Naive thymus-derived CD4-positive, alpha-beta T cell (primary cell): ENCODE results near the gene PDE9A. TPM values are rescaled to one million over a fixed set of nuclear protein-coding genes. Genes with fewer than 3 reads are reported as not detected.
A peak's percentile ranks its signal among the peaks of the same experiment; 100 is the strongest.

Source experiments
- ATAC-seq: fragments of 150-1000 bp; cut with Tn5 transposase; 2 replicates; pipeline ENCODE4 v1.10.0; 2021; ENCODE audit warnings: mild to moderate bottlenecking, moderate library complexity
- CTCF ChIA-PET: fragments of 350-600 bp; sonication (Branson Sonifier 250); formaldehyde crosslinking; loops from one replicate; lab custom pipeline; 2021; ENCODE audit warnings: antibody characterized with exemption; lab: Charles Lee
- POLR2A ChIA-PET: fragments of 350-600 bp; sonication (Branson Sonifier 250); formaldehyde crosslinking; loops from one replicate; lab custom pipeline; 2021; ENCODE audit warnings: antibody characterized with exemption, inconsistent platforms; lab: Charles Lee
- DNase-seq, 9 donors: peaks; one replicate each; pipeline versions ENCODE4 v3.0.0 to v3.0.0-alpha.2; 2020 to 2022; ENCODE audit warnings: mixed read lengths in 1 of 9
- H3K27ac ChIP-seq: one replicate; pipeline ENCODE4 v1.7.0; 2013; ENCODE audit warnings: mild to moderate bottlenecking, low read depth, low read length, moderate library complexity
- H3K27me3 ChIP-seq, 2 donors: one replicate each; pipeline ENCODE4 v1.7.0; 2013; ENCODE audit warnings: low read length in 2 of 2, mild to moderate bottlenecking in 2 of 2, moderate library complexity in 2 of 2; ENCODE audit not compliant: control insufficient read depth in 2 of 2, insufficient read depth in 2 of 2
- H3K36me3 ChIP-seq, 3 experiments: 1 replicate in 2 of 3; 2 replicates in 1 of 3; pipeline ENCODE4 v1.7.0; 2013; ENCODE audit warnings: low read length in 3 of 3, mild to moderate bottlenecking in 3 of 3, moderate library complexity in 1 of 3; ENCODE audit not compliant: insufficient read depth in 3 of 3, control insufficient read depth in 2 of 3
- H3K4me1 ChIP-seq, 2 donors: one replicate each; pipeline ENCODE4 v1.7.0; 2013; ENCODE audit warnings: low read length in 2 of 2, mild to moderate bottlenecking in 2 of 2, moderate library complexity in 1 of 2; ENCODE audit not compliant: control insufficient read depth in 2 of 2, insufficient read depth in 2 of 2
- H3K4me3 ChIP-seq: 2 replicates; pipeline ENCODE4 v1.7.0; 2013; ENCODE audit warnings: mild to moderate bottlenecking, low read length
- H3K9me3 ChIP-seq, 3 experiments: 1 replicate in 2 of 3; 2 replicates in 1 of 3; pipeline ENCODE4 v1.7.0; 2013; ENCODE audit warnings: low read length in 3 of 3; ENCODE audit not compliant: control insufficient read depth in 2 of 3
- H3K27ac Mint-ChIP-seq, 9 donors: one replicate each; pipeline ENCODE4 v1.8.0; 2020 to 2022; ENCODE audit warnings: mixed read lengths in 9 of 9, mild to moderate bottlenecking in 8 of 9, moderate library complexity in 5 of 9, inconsistent platforms in 2 of 9
- H3K27me3 Mint-ChIP-seq, 5 donors: one replicate each; pipeline ENCODE4 v1.8.0; 2021 to 2022; ENCODE audit warnings: mixed read lengths in 5 of 5, mild to moderate bottlenecking in 1 of 5
- H3K36me3 Mint-ChIP-seq, 5 donors: one replicate each; pipeline ENCODE4 v1.8.0; 2020 to 2022; ENCODE audit warnings: mixed read lengths in 5 of 5, mild to moderate bottlenecking in 3 of 5, inconsistent platforms in 1 of 5
- H3K4me1 Mint-ChIP-seq, 7 donors: one replicate each; pipeline ENCODE4 v1.8.0; 2020 to 2022; ENCODE audit warnings: mixed read lengths in 7 of 7, mild to moderate bottlenecking in 3 of 7, inconsistent platforms in 1 of 7
- H3K4me3 Mint-ChIP-seq, 10 donors: one replicate each; pipeline ENCODE4 v1.8.0; 2020 to 2022; ENCODE audit warnings: mild to moderate bottlenecking in 10 of 10, mixed read lengths in 10 of 10, moderate library complexity in 6 of 10, inconsistent platforms in 2 of 10
- H3K9me3 Mint-ChIP-seq, 11 donors: one replicate each; pipeline ENCODE4 v1.8.0; 2020 to 2022; ENCODE audit warnings: mixed read lengths in 11 of 11, mild to moderate bottlenecking in 4 of 11, inconsistent platforms in 1 of 11, moderate library complexity in 1 of 11
- intact Hi-C, 2 donors: fragments of 100-400 bp; cut with micrococcal nuclease; formaldehyde crosslinking; loops; one replicate each; pipeline ENCODE4 v1.15.1; 2023
- polyA plus RNA-seq, 2 donors: library from polyadenylated mRNA; unstranded; fragments of 300-500 nt; fragmentation: Illumina TruSeq; gene quantifications; one replicate each; pipeline ENCODE4 v1.2.3, GENCODE V29; 2021
- total RNA-seq, 6 experiments: library from RNA in 5 of 6; stranded (reverse) in 5 of 6; gene quantifications; 1 replicate in 5 of 6; 2 replicates in 1 of 6; pipeline ENCODE4 v1.2.3 and lab custom pipeline; 2021 to 2026

Gene PDE9A
- total and polyA plus RNA-seq, 7 experiments from 2014 or later = 5.9 to 18.4 (median 14.7) TPM

DNA sequence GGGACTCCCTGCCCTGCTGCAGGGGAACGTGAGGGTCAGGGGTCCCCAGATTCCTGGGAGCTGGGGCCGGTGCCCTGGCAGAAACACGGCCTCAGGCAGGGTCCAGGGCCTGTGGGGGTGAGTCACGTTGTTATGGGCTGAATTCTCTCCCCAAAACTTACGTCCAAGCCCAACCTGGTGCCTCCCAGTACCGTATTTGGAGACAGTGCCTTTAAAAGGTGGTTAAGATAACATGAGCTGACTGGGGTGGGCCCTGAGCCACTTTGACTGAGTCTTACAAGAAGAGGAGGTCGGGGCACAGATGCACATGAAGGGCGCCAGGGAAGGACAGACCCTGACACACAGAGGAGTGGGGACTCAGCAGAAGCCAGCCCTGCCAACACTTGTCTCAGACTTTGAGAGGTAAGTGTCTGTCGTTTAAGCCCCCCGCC is 126.0 kb downstream of the PDE9A start:
- CTCF ChIA-PET = no interaction called here
- no peak for ATAC-seq
- H3K4me1 Mint-ChIP-seq = peaks cover 24 to 51% (median 39%) of the 10 kb centered on the region in 7 donors
- intact Hi-C loops = no loop called here
- no peaks in the 10 kb centered on the region for H3K27me3 ChIP-seq
- no peak overlapping the region for H3K4me3 Mint-ChIP-seq
- H3K36me3 ChIP-seq = peaks cover 0 to 12% (median 0%) of the 10 kb centered on the region in 3 experiments
- no peaks in the 10 kb centered on the region for H3K9me3 ChIP-seq
- no peaks in the 10 kb centered on the region for H3K9me3 Mint-ChIP-seq
- peak overlapping the region in 8 of 9 donors; percentile 40 to 100 (median 65) for H3K27ac Mint-ChIP-seq
- peaks cover 14 to 36% of the 10 kb centered on the region in 2 donors for H3K4me1 ChIP-seq
- H3K27me3 Mint-ChIP-seq = peaks cover 0 to 37% (median 0%) of the 10 kb centered on the region in 5 donors
- peaks cover 0 to 9% (median 5%) of the 10 kb centered on the region in 5 donors for H3K36me3 Mint-ChIP-seq
- H3K27ac ChIP-seq = no peak overlapping the region
- no peak overlapping the region for H3K4me3 ChIP-seq
- POLR2A ChIA-PET = interaction anchor here (0.6 to 5.7 kb wide), 4 partner anchors 9 to 41 kb away, joined by 3 to 37 read pairs (median 4); no protein-coding TSS in a partner anchor
- DNase-seq = no peak

DNA sequence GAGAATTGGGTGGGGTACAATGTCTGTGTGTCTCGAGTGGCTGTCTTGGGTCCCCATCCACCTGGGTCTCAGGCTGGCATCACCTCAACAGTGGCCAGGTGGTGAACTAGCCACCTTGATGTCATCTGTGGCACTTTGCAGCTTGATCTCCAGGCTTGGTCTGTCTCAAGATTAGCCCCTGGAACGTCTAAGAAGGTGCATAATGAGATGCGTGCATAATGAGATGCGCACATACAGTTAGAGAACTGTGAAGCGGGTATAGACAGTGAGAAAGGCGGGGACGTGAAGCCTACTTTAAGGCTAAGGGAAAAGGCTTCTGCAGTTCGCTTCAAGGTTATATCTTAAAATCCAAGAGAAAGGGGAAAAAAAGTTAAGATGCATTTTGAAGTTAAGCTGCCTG is 127.2 kb downstream of the PDE9A start:
- Histone ChIP-seq H3K4me3 (no peak overlapping the region), H3K9me3 (no peaks in the 10 kb centered on the region), H3K27ac (no peak overlapping the region), H3K4me1 (peaks cover 14 to 44% of the 10 kb centered on the region in 2 donors), H3K27me3 (no peaks in the 10 kb centered on the region), H3K36me3 (peaks cover 0 to 10% (median 0%) of the 10 kb centered on the region in 3 experiments)
- CTCF ChIA-PET = interaction anchor here (1.2 to 1.8 kb wide), 3 partner anchors 39 to 52 kb away, joined by 3 to 5 read pairs (median 3); no protein-coding TSS in a partner anchor
- Mint-ChIP-seq H3K4me3 (peak overlapping the region in 8 of 10 donors; percentile 40 to 92 (median 78)), H3K27me3 (peaks cover 0 to 37% (median 0%) of the 10 kb centered on the region in 5 donors), H3K36me3 (peaks cover 0 to 6% (median 5%) of the 10 kb centered on the region in 5 donors), H3K27ac (peak overlapping the region in 8 of 9 donors; percentile 33 to 100 (median 90)), H3K4me1 (peaks cover 33 to 60% (median 46%) of the 10 kb centered on the region in 7 donors), H3K9me3 (no peaks in the 10 kb centered on the region)
- intact Hi-C loops = loop anchor here in 1 of 2 donors (5.0 kb wide), 1 partner anchor 33 kb away; no protein-coding TSS in a partner anchor
- DNase-seq = no peak
- POLR2A ChIA-PET = interaction anchor here (0.6 to 5.7 kb wide), 6 partner anchors 10 to 350 kb away, joined by 3 to 37 read pairs (median 3); no protein-coding TSS in a partner anchor
- ATAC-seq = no peak

DNA sequence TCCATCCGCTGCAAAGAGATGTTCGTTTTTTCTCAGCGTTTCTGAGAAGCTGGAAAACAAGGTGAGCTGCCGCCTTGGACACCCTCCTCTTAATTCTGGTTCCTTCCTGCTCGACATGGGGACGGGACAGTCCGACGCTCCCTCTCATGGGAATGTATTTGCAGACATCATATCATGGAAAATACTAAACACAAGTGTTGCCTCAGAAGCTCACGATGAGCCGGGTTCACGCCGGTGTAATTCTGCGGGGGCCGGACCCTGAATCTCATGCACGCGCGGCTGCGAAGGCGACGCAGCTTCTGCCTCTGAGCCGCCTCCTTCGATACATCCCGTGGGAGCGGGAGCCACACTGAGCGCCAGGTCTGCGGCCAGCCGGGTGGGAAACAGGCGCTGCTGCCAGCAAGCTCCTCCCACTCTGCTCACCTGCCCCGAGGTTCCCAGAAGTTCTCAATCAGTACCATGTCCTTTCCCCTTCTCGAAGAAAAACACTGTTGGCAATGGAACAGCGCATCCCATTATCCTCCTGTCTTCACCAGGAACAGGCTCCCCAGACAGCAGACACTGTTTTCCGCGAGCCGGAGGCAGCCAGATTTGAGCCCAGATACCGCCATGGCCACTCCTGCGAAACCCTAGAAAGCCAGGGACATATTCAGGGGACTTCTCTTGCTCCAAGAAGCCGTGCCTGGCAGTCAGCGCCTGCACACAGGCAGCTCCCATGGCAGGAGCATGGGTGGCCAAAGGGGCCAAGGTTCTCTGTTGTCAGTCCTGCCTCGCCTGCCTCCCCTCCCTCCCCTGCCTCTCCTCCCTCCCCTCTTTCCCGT is 127.9 kb downstream of the PDE9A start:
- intact Hi-C loops = loop anchor here in 1 of 2 donors (5.0 kb wide), 1 partner anchor 34 kb away; no protein-coding TSS in a partner anchor
- peak overlapping the region; percentile 40 to 92 (median 80) for H3K4me3 Mint-ChIP-seq
- ChIA-PET POLR2A (interaction anchor here (0.9 to 5.7 kb wide), 6 partner anchors 9 to 126 kb away, joined by 3 to 37 read pairs (median 3); no protein-coding TSS in a partner anchor), CTCF (interaction anchor here (0.5 to 1.8 kb wide), 6 partner anchors 15 to 174 kb away, joined by 3 to 5 read pairs (median 3); no protein-coding TSS in a partner anchor)
- Histone ChIP-seq H3K36me3 (peaks cover 0 to 2% (median 0%) of the 10 kb centered on the region in 3 experiments), H3K4me3 (peak overlapping the region; percentile 30), H3K27ac (peak overlapping the region; percentile 7), H3K4me1 (peaks cover 14 to 44% of the 10 kb centered on the region in 2 donors), H3K27me3 (no peaks in the 10 kb centered on the region), H3K9me3 (no peaks in the 10 kb centered on the region)
- H3K27me3 Mint-ChIP-seq = peaks cover 0 to 37% (median 0%) of the 10 kb centered on the region in 5 donors
- DNase-seq (peak in 1 of 9 donors; percentile 11), ATAC-seq (no peak)
- peaks cover 35 to 65% (median 48%) of the 10 kb centered on the region in 7 donors for H3K4me1 Mint-ChIP-seq
- H3K9me3 Mint-ChIP-seq = no peaks in the 10 kb centered on the region
- peaks cover 0 to 4% (median 3%) of the 10 kb centered on the region in 5 donors for H3K36me3 Mint-ChIP-seq
- peak overlapping the region; percentile 31 to 100 (median 87) for H3K27ac Mint-ChIP-seq

DNA sequence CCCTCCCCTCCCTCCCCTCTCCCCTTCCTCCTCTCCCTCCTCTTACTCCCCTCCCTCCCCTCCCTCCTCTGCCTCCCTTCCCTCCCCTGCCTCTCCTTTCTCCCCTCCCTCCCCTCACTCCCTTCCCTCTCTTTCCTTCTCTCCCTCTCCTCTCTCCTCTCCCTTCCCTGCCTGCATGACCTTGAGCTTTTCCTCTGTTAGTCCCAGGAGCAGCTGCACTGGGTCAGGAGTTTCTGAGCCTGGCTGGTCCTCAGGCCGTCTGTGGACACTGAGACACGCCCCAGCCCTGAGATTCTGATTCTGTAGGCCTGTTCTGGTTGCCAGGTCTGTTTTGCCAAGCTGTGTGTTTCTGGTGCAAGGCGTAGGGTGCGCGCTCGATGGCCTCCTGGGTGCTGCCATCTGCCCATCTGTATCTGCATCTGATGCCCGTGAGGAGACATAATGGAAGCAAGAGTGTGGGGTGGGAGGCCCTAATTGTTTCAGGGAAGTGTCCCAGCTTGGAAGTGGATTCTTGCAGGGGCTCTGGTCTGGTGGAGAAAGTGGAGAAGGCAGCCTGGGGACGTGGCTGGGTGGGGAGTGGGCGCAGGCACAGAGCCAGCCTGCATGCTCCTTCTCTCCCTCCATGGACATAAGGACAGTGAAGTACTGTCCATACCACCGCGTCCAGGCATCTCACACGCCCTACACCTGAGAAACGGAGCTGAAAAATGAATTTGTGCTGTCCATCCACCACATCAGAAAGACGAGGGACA is 128.7 kb downstream of the PDE9A start:
- Mint-ChIP-seq H3K4me1 (peaks cover 37 to 64% (median 51%) of the 10 kb centered on the region in 7 donors), H3K4me3 (peak overlapping the region in 9 of 10 donors; percentile 44 to 93 (median 84)), H3K27ac (peak overlapping the region; percentile 77 to 100 (median 99)), H3K27me3 (peaks cover 0 to 40% (median 0%) of the 10 kb centered on the region in 5 donors), H3K36me3 (no peaks in the 10 kb centered on the region), H3K9me3 (no peaks in the 10 kb centered on the region)
- no peaks in the 10 kb centered on the region for H3K27me3 ChIP-seq
- intact Hi-C loops = loop anchor here (2.0 to 5.0 kb wide), 2 partner anchors 35 to 97 kb away; no protein-coding TSS in a partner anchor
- ChIA-PET POLR2A (interaction anchor here (0.6 to 5.7 kb wide), 8 partner anchors 12 to 128 kb away, joined by 3 to 37 read pairs (median 3); partner anchors contain the start of genes NDUFV3 and PDE9A), CTCF (interaction anchor here (0.5 to 1.8 kb wide), 6 partner anchors 14 to 175 kb away, joined by 3 to 5 read pairs (median 4); no protein-coding TSS in a partner anchor)
- H3K4me1 ChIP-seq = peaks cover 14 to 44% of the 10 kb centered on the region in 2 donors
- ATAC-seq = no peak
- no peak overlapping the region for H3K4me3 ChIP-seq
- no peak overlapping the region for H3K27ac ChIP-seq
- peak in 1 of 9 donors; percentile 14 for DNase-seq
- no peaks in the 10 kb centered on the region for H3K9me3 ChIP-seq
- H3K36me3 ChIP-seq = no peaks in the 10 kb centered on the region

DNA sequence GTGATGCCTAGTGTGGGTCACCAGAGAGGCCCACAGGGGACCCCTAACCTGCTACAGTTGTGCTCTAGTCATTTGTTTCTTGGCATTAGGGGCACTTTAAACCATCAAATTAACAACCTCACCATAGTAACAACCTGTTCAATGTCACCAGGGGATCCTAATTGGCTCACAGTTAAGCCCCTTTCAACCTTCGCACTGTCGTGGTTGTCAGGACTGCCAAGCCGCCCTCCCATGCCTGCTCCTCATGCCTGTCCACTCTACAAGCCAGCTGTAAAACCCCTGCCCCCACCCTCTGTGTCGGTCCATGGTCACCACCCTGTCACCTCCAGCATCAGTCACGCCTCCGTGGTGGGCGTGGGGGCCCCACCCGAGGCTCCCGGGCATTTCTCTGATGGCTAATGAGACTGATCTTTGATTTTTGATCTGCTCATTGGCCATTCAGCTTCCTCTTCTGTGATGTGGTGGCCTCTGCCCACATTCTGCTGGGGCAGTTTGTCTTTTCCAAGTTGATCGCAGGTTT is 129.4 kb downstream of the PDE9A start:
- Mint-ChIP-seq H3K4me3 (peak overlapping the region in 9 of 10 donors; percentile 44 to 93 (median 85)), H3K4me1 (peaks cover 37 to 64% (median 51%) of the 10 kb centered on the region in 7 donors), H3K9me3 (no peaks in the 10 kb centered on the region), H3K27me3 (peaks cover 0 to 36% (median 0%) of the 10 kb centered on the region in 5 donors), H3K27ac (peak overlapping the region; percentile 77 to 100 (median 99)), H3K36me3 (no peaks in the 10 kb centered on the region)
- ChIA-PET POLR2A (interaction anchor here (0.6 to 5.7 kb wide), 9 partner anchors 9 to 128 kb away, joined by 3 to 37 read pairs (median 3); partner anchors contain the start of genes NDUFV3 and PDE9A), CTCF (interaction anchor here (0.9 to 1.1 kb wide), 2 partner anchors 35 to 128 kb away, joined by 3 to 4 read pairs; no protein-coding TSS in a partner anchor)
- H3K27ac ChIP-seq = peak overlapping the region; percentile 25
- H3K27me3 ChIP-seq = no peaks in the 10 kb centered on the region
- peaks cover 14 to 44% of the 10 kb centered on the region in 2 donors for H3K4me1 ChIP-seq
- ATAC-seq = no peak
- H3K4me3 ChIP-seq = no peak overlapping the region
- intact Hi-C loops = loop anchor here (2.0 to 5.0 kb wide), 2 partner anchors 35 to 98 kb away; no protein-coding TSS in a partner anchor
- no peaks in the 10 kb centered on the region for H3K36me3 ChIP-seq
- H3K9me3 ChIP-seq = no peaks in the 10 kb centered on the region
- no peak for DNase-seq
